Bronchial epithelial cell (primary cell): ENCODE data around the gene PLEKHH1. TPM values are rescaled to one million over a fixed set of nuclear protein-coding genes. Genes with fewer than 3 reads are reported as not detected.

Experiments
- DNase-seq: peaks from one replicate; pipeline ENCODE4 v3.0.0-alpha.2; 2010; ENCODE audit warnings: low read depth
- FAIRE-seq: peaks from 2 replicates; lab custom pipeline; 2011; peaks lifted over from hg19 to GRCh38; lab: Jason Lieb, UNC
- H3K27me3 ChIP-seq: 2 replicates; pipeline ENCODE4 v1.5.1; 2011; ENCODE audit warnings: low read length; ENCODE audit not compliant: control insufficient read depth, insufficient read depth
- H3K36me3 ChIP-seq: 2 replicates; pipeline ENCODE4 v1.5.1; 2011; ENCODE audit warnings: low read length; ENCODE audit not compliant: control insufficient read depth, insufficient read depth
- H3K4me3 ChIP-seq: 2 replicates; pipeline ENCODE4 v1.5.1; 2011; ENCODE audit warnings: mild to moderate bottlenecking, low read depth, low read length, control low read depth
- CTCF ChIP-seq: IDR thresholded peaks from 2 replicates; pipeline ENCODE4 v1.5.1; 2011; ENCODE audit warnings: mild to moderate bottlenecking, moderate library complexity, low read length, control low read depth, inconsistent platforms; ENCODE audit not compliant: insufficient read depth, severe bottlenecking
- total RNA-seq: library from RNA; depleted of rRNA; stranded (reverse); fragments of >200 nt; gene quantifications from 2 replicates; pipeline ENCODE4 v1.2.1, GENCODE V29; 2014

Gene PLEKHH1
- total RNA-seq, 1 donor from 2014 or later, result 4.7 TPM

- Histone ChIP-seq H3K4me3 (no peak overlapping the region), H3K36me3 (no peaks in the 10 kb centered on the region), H3K27me3 (no peaks in the 10 kb centered on the region)
- DNase-seq, result no peak
- FAIRE-seq, result no peak
- no peak for TF ChIP-seq CTCF
Observed at GRCh38 chr14:67569011-67569650, 36.0 kb downstream of the PLEKHH1 start.

GRCh38 chr14:67569651-67570290, 36.7 kb downstream of the PLEKHH1 start:
- no peaks in the 10 kb centered on the region for H3K27me3 ChIP-seq
- H3K36me3 ChIP-seq, result no peaks in the 10 kb centered on the region
- no peak for TF ChIP-seq CTCF
- FAIRE-seq, result no peak
- no peak for DNase-seq
- no peak overlapping the region for H3K4me3 ChIP-seq

GRCh38 chr14:67570453-67570852, 37.4 kb downstream of the PLEKHH1 start:
- Histone ChIP-seq H3K36me3 (no peaks in the 10 kb centered on the region), H3K4me3 (no peak overlapping the region), H3K27me3 (no peaks in the 10 kb centered on the region)
- TF ChIP-seq CTCF, result no peak
- FAIRE-seq (no peak), DNase-seq (no peak)

GRCh38 chr14:67571275-67571990, 38.3 kb downstream of the PLEKHH1 start:
- peak; percentile 38 for DNase-seq
- no peaks in the 10 kb centered on the region for H3K36me3 ChIP-seq
- peak; percentile 95 for FAIRE-seq

GRCh38 chr14:67571991-67572323, 38.9 kb downstream of the PLEKHH1 start:
- no peak for TF ChIP-seq CTCF
- FAIRE-seq (no peak), DNase-seq (no peak)
- Histone ChIP-seq H3K27me3 (no peaks in the 10 kb centered on the region), H3K4me3 (no peak overlapping the region), H3K36me3 (no peaks in the 10 kb centered on the region)

More at GRCh38 chr14:67571275-67571990, 38.3 kb downstream of the PLEKHH1 start:
- TF ChIP-seq CTCF, result peak; percentile 88
- Histone ChIP-seq H3K27me3 (no peaks in the 10 kb centered on the region), H3K4me3 (no peak overlapping the region)
